ENCODE results near the gene SMAD3.

SMAD3 gene

DNA sequence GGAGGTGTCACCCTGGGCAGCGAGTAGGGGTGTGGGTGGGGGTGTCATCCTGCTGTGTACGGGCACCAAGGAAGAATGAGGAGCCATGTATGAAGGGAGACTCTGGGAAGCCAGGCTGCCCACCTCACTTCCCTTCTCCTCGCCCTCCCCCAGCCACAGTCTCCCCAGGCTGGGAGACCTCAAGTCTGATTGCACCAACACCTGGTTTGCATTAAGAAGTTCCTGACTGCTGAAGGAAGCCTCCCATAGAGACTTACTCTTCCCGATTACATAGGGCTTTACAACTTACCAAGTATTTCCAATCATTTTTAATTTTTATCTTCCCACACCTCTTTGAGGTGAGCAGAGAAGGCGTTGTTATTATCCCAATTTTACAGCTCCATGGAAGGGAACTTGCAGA is 29.5 kb upstream of the SMAD3 start:
- H3K4me3 ChIP-seq (ENCODE audit: low read depth, low read length) = no peak overlapping the region
- H3K27ac ChIP-seq (ENCODE audit: low read depth, low read length) = no peak overlapping the region
- peaks cover 56% of the 10 kb centered on the region for H3K4me1 ChIP-seq (ENCODE audit: control insufficient read depth, insufficient read depth, low read length)

DNA sequence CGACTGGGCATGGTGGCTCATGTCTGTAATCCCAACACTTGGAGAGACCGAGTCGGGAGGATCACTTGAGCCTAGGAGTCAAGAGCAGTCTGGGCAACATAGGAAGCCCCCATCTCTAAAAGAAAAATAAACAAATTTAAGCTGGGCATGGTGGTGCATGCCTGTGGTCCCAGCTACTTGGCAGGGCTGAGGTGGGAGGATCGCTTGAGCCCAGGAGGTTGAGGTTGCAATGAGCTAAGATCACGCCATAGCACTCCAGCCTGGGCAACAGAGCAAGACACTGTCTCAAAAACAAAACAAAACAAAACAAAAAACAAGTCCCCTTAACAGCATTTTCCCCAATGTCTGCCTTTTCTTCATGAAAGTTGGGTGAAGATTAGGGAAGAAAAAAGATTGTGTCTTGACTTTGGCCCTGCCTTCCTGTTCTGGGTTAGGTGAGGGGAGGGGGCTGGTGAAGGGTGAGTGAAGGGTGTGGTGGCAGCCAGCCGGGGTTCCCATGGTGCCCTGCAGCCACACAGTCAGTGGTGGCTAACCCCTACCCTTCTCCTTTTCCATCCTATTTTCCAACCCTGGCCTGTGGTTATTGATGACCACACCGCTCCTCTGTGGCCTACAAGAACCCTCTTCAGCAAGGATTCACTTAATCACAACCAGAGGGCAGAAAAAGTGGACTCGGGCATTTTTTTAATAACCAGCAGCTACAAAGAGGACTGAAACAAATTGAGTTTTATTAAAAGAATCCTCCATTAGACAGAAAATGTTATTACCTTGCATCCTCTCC is 28.4 kb upstream of the SMAD3 start:
- H3K4me1 ChIP-seq (ENCODE audit: control insufficient read depth, insufficient read depth, low read length) = peaks cover 50% of the 10 kb centered on the region

More for the DNA sequence above, 29.5 kb upstream of the SMAD3 start:
- Histone ChIP-seq H3K9me3 (ENCODE audit: control insufficient read depth, insufficient read depth, low read depth, low read length) (no peaks in the 10 kb centered on the region), H3K9ac (ENCODE audit: low read length) (no peak overlapping the region), H3K27me3 (ENCODE audit: control insufficient read depth, insufficient read depth, low read length) (peaks cover 39% of the 10 kb centered on the region), H3K36me3 (ENCODE audit: control insufficient read depth, insufficient read depth, low read length) (no peaks in the 10 kb centered on the region)

DNA sequence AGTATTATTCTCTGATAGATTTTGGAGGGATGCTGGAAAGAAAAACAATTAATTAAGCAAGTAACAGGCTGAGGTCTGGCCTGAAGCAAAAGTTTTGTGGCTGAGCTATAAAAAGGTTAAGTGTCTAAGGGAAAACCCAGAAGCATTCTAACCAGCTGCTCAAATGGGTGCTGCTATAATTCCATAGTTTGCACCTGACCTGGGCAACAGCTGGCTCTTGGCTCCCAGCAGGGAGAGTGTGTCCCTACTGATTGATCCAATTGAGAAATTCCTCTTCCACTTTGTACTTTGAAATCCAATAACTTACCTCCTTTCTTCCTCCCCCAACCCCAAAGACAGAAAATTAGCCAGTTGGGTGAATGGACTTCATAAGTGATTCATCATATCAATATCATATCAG is 27.7 kb upstream of the SMAD3 start:
- H3K4me1 ChIP-seq (ENCODE audit: control insufficient read depth, insufficient read depth, low read length) = peaks cover 56% of the 10 kb centered on the region
- H3K27ac ChIP-seq (ENCODE audit: low read depth, low read length) = no peak overlapping the region
- H3K4me3 ChIP-seq (ENCODE audit: low read depth, low read length) = no peak overlapping the region
- H3K9ac ChIP-seq (ENCODE audit: low read length) = no peak overlapping the region
- peaks cover 24% of the 10 kb centered on the region for H3K27me3 ChIP-seq (ENCODE audit: control insufficient read depth, insufficient read depth, low read length)
- H3K36me3 ChIP-seq (ENCODE audit: control insufficient read depth, insufficient read depth, low read length) = no peaks in the 10 kb centered on the region
- H3K9me3 ChIP-seq (ENCODE audit: control insufficient read depth, insufficient read depth, low read depth, low read length) = no peaks in the 10 kb centered on the region

More for the DNA sequence above, 28.4 kb upstream of the SMAD3 start:
- Histone ChIP-seq H3K4me3 (ENCODE audit: low read depth, low read length) (no peak overlapping the region), H3K9me3 (ENCODE audit: control insufficient read depth, insufficient read depth, low read depth, low read length) (no peaks in the 10 kb centered on the region), H3K36me3 (ENCODE audit: control insufficient read depth, insufficient read depth, low read length) (no peaks in the 10 kb centered on the region), H3K27me3 (ENCODE audit: control insufficient read depth, insufficient read depth, low read length) (peaks cover 29% of the 10 kb centered on the region), H3K9ac (ENCODE audit: low read length) (no peak overlapping the region), H3K27ac (ENCODE audit: low read depth, low read length) (no peak overlapping the region)

DNA sequence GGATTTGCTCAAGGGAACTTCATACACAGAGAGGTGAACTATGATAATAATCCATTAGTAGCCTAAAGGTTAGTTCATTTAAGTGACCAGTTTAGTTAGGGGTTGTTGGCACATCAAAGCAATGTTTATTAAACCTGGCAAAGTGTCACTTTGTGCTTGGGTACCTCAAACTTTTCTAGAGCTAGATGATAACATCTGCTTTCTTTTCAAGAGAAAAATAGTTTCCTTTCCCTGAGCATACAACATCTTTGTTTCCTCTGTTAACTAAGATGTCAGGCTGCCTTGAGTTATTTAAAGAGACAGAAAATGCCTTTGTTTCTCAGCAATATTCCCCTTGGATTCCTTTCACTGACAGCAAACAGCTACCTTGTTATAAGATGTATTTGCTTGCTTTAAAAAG is 26.7 kb upstream of the SMAD3 start:
- H3K27ac ChIP-seq (ENCODE audit: low read depth, low read length) = no peak overlapping the region
- H3K9me3 ChIP-seq (ENCODE audit: control insufficient read depth, insufficient read depth, low read depth, low read length) = no peaks in the 10 kb centered on the region
- no peak overlapping the region for H3K9ac ChIP-seq (ENCODE audit: low read length)
- H3K4me1 ChIP-seq (ENCODE audit: control insufficient read depth, insufficient read depth, low read length) = peaks cover 47% of the 10 kb centered on the region
- no peaks in the 10 kb centered on the region for H3K36me3 ChIP-seq (ENCODE audit: control insufficient read depth, insufficient read depth, low read length)
- peaks cover 14% of the 10 kb centered on the region for H3K27me3 ChIP-seq (ENCODE audit: control insufficient read depth, insufficient read depth, low read length)
- H3K4me3 ChIP-seq (ENCODE audit: low read depth, low read length) = no peak overlapping the region

DNA sequence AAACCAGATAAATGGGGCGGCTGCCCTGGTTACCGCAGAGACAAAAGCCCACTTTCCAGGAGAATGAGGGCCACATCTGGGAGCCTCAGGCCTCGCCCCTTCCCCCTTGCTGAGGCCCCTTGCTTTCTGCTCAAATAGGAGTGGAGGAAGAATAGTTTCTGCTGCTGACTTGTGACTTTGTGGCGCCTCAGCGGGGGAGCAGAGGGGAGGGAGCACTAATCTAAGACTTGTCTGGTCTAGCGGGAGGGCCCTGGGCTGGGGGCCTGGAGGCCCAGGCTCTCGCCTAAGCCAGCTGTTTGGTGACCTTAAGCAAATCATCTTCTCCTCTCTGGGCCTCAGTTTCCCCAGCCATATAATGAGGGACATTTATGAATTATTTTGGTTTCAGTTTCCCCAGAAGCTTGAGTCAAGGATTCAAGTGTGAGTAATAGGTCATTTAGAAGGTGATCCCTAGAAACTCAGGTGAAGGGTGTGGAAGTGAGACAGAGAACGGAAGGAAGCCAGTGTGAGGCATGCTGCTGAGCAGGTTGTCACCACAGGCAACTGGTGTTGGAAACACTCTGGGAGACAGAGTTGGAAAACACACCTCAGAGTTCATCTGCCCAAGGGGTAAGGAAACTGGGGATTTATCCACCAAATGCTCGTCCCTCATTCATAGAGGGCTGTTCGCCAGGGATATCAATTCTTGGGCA is 25.9 kb upstream of the SMAD3 start:
- no peaks in the 10 kb centered on the region for H3K36me3 ChIP-seq (ENCODE audit: control insufficient read depth, insufficient read depth, low read length)
- H3K9me3 ChIP-seq (ENCODE audit: control insufficient read depth, insufficient read depth, low read depth, low read length) = no peaks in the 10 kb centered on the region
- H3K4me1 ChIP-seq (ENCODE audit: control insufficient read depth, insufficient read depth, low read length) = peaks cover 46% of the 10 kb centered on the region
- H3K27me3 ChIP-seq (ENCODE audit: control insufficient read depth, insufficient read depth, low read length) = peaks cover 6% of the 10 kb centered on the region
- no peak overlapping the region for H3K4me3 ChIP-seq (ENCODE audit: low read depth, low read length)
- H3K27ac ChIP-seq (ENCODE audit: low read depth, low read length) = peak overlapping the region; percentile 2; the same call in 1 of the 2 replicates
- H3K9ac ChIP-seq (ENCODE audit: low read length) = no peak overlapping the region

DNA sequence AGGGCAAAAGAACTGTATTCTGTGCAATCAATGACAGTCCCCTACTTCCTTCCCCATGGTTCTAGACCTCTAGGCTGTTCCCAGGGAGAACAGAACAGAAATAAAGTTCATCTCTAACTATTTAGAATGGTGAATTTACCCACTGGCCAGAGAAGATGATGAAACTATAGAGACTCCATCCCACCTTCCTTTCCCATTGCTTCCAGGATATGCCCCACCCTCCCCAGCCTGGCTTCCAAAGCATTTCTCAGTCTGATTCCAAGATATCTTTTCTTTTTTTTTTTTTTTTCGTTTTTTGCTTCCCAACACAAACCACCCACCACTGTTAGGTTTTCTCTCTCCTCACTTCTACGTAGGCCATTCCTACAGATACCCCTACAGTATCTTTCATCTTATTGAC is 25.1 kb upstream of the SMAD3 start:
- peaks cover 43% of the 10 kb centered on the region for H3K4me1 ChIP-seq (ENCODE audit: control insufficient read depth, insufficient read depth, low read length)
- no peaks in the 10 kb centered on the region for H3K36me3 ChIP-seq (ENCODE audit: control insufficient read depth, insufficient read depth, low read length)
- H3K4me3 ChIP-seq (ENCODE audit: low read depth, low read length) = no peak overlapping the region
- no peaks in the 10 kb centered on the region for H3K9me3 ChIP-seq (ENCODE audit: control insufficient read depth, insufficient read depth, low read depth, low read length)
- no peak overlapping the region for H3K27ac ChIP-seq (ENCODE audit: low read depth, low read length)
- H3K9ac ChIP-seq (ENCODE audit: low read length) = no peak overlapping the region
- H3K27me3 ChIP-seq (ENCODE audit: control insufficient read depth, insufficient read depth, low read length) = no peaks in the 10 kb centered on the region

DNA sequence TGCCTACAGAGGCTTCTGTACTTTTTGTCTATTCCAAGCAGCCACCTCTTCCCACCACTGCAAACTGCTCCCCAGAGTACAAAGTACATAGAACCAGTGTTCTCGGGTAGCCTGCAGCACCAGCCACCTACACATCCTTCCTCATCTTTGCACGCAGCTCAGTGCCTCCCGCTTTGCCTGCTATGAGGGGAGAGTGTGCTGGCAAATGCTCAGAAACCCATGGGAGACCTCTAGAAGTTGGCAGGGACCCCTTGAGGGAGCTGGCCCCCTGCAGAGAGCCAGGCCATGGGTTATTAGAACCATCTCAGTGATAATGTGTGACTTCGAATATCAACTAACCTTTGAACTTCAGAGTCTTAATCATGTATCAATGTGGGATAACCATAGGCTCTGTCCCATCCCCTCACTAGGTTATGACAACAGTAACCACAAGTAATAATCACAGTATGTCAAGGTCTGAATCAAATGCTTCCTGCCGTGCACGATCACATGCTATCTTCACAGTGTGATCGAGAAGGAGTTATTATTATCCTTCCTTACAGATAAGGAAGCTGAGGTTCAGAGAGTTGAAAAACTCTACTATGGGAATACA is 22.8 kb upstream of the SMAD3 start:
- Histone ChIP-seq H3K27me3 (ENCODE audit: control insufficient read depth, insufficient read depth, low read length) (no peaks in the 10 kb centered on the region), H3K27ac (ENCODE audit: low read depth, low read length) (no peak overlapping the region), H3K9me3 (ENCODE audit: control insufficient read depth, insufficient read depth, low read depth, low read length) (no peaks in the 10 kb centered on the region)

DNA sequence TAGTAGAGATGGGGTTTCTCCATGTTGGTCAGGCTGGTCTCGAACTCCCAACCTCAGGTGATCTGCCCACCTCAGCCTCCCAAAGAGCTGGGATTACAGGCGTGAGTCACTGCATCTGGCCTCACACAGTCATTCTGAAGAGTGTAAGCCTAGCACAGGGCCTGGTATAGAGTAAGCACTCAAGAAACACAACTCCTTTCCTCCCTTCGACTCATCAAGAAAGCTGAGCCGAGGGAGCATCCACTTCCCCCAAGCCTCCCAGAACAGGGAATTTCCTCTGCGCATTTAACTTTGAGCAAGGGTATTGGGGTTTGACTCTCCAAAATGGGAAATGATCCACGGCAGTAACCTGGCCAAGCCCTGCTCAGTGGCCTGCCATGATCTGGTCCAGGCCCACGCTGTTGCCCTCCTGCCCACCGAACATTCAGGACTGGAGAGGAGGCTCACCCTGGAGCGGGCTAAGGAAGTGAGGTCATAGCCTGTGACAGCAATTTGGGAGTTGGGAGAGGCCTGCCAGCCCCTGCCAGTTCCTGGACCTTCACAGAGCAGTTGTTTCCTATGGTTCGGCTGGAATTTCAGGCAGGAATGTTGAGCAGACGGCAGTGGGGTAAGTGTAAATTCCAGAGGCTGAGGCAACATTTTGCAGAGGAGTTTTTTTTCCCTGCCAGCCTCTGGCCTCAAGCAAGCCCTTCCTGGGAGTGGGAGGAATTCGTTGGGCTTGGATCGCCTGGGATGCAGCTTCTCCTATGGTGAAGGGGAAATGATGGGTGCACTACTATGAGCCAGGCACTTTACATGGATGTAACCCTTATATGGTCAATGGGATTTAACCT is 21.2 kb upstream of the SMAD3 start:
- peaks cover 27% of the 10 kb centered on the region for H3K4me1 ChIP-seq (ENCODE audit: control insufficient read depth, insufficient read depth, low read length)
- H3K9me3 ChIP-seq (ENCODE audit: control insufficient read depth, insufficient read depth, low read depth, low read length) = no peaks in the 10 kb centered on the region
- peak overlapping the region; percentile 68; the same call in 1 of the 2 replicates for H3K27ac ChIP-seq (ENCODE audit: low read depth, low read length)
- no peaks in the 10 kb centered on the region for H3K27me3 ChIP-seq (ENCODE audit: control insufficient read depth, insufficient read depth, low read length)
- H3K4me3 ChIP-seq (ENCODE audit: low read depth, low read length) = no peak overlapping the region
- no peaks in the 10 kb centered on the region for H3K36me3 ChIP-seq (ENCODE audit: control insufficient read depth, insufficient read depth, low read length)
- H3K9ac ChIP-seq (ENCODE audit: low read length) = peak overlapping the region; percentile 59

More for the DNA sequence above, 22.8 kb upstream of the SMAD3 start:
- Histone ChIP-seq H3K9ac (ENCODE audit: low read length) (no peak overlapping the region), H3K4me3 (ENCODE audit: low read depth, low read length) (no peak overlapping the region), H3K4me1 (ENCODE audit: control insufficient read depth, insufficient read depth, low read length) (peaks cover 38% of the 10 kb centered on the region), H3K36me3 (ENCODE audit: control insufficient read depth, insufficient read depth, low read length) (no peaks in the 10 kb centered on the region)

DNA sequence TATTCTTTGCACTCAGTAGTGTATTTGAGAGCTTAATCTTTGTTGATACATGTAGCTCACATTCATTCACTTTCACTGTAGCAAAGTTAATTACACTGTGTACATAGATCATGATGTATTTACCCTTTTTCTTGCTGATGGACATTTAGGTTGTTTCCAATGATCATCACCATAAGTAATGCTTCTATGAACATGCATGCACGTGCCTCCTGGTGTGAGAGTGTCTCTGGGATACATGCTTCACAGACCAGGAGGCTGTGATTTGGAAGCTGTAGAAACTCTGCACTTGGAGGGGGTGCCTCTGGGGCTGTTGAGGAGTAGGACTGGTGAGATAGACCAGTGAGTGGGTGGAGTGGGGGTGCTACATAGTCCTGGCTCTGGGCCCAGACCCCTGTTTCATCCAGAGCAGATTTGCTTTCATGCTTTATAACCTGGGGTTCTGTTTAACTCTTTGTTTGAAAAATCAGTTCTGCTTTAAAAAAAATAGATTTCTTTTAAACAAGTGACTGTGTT is 18.2 kb upstream of the SMAD3 start:
- Histone ChIP-seq H3K9me3 (ENCODE audit: control insufficient read depth, insufficient read depth, low read depth, low read length) (no peaks in the 10 kb centered on the region), H3K36me3 (ENCODE audit: control insufficient read depth, insufficient read depth, low read length) (no peaks in the 10 kb centered on the region), H3K4me1 (ENCODE audit: control insufficient read depth, insufficient read depth, low read length) (peaks cover 15% of the 10 kb centered on the region), H3K27ac (ENCODE audit: low read depth, low read length) (no peak overlapping the region), H3K9ac (ENCODE audit: low read length) (no peak overlapping the region), H3K4me3 (ENCODE audit: low read depth, low read length) (no peak overlapping the region), H3K27me3 (ENCODE audit: control insufficient read depth, insufficient read depth, low read length) (no peaks in the 10 kb centered on the region)

Measured in HUES6 (cell line).